ENCODE measurements around the gene RALY. TPM values are rescaled to one million over a fixed set of nuclear protein-coding genes. Genes with fewer than 3 reads are reported as not detected.

RALY gene
- total and polyA plus RNA-seq, 2 donors (not counting 3 experiments of a cell fraction or from before 2014, with no cell fraction given), result 142 to 146 TPM

DNA sequence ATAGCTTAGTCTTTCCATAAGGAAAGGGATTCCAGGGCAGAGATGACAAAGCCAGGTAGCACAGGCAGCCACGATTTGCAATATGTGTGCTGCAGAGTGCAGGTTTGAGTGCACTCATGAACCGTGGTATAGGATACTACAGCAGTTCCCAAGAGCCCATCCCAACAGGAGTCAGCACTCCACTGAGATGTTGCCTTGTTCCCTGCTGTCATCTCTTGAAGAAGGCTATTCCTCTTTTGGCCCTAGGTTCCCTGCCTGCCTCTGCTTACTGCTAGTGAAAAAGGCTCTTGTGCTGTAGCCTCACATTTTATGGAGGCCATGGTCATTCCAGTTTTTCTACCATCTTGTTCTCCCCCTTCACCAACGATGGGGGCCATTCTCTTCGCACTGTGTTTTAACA, 40.2 kb downstream of the RALY start:
- peaks cover 4 to 7% of the 10 kb centered on the region in 2 experiments for H3K36me3 ChIP-seq (ENCODE audit: control insufficient read depth in 2 of 2, extremely low read depth in 1 of 2, insufficient read depth in 2 of 2, low read length in 2 of 2)
- ChIA-PET POLR2A (no interaction called here), CTCF (interaction anchor here (1.0 kb wide), 1 partner anchor 12 kb away, joined by 6 read pairs; no protein-coding TSS in a partner anchor)
- no peaks in the 10 kb centered on the region for H3K27me3 ChIP-seq (ENCODE audit: control insufficient read depth in 2 of 2, insufficient read depth in 2 of 2, low read length in 2 of 2)
- FAIRE-seq, result no peak
- peaks cover 62% of the 10 kb centered on the region for H3K79me2 ChIP-seq (ENCODE audit: control insufficient read depth, insufficient read depth, low read length)
- H3K27ac ChIP-seq (ENCODE audit: insufficient read depth, low read depth, low read length), result no peak overlapping the region
- dilution Hi-C loops (cut with MboI; ENCODE audit: extremely low pct_ligation_motif_present, low sequenced_read_pairs) (no loop called here), intact Hi-C loops (cut with micrococcal nuclease) (no loop called here)
- H3K4me1 ChIP-seq (ENCODE audit: control insufficient read depth, extremely low read depth, insufficient read depth, low read length), result no peaks in the 10 kb centered on the region
- H2AFZ ChIP-seq (ENCODE audit: low read depth, low read length), result no peak overlapping the region
- no peak overlapping the region for H3K9ac ChIP-seq (replicated peaks; ENCODE audit: extremely low read depth, insufficient read depth, low read length)
- H3K4me3 ChIP-seq (replicated peaks in 1 of 3; ENCODE audit: insufficient read depth in 1 of 3, low read depth in 1 of 3, low read length in 3 of 3), result no peak overlapping the region
- H4K20me1 ChIP-seq (replicated peaks; ENCODE audit: control insufficient read depth, extremely low read depth, insufficient read depth, low read length), result peaks cover 12% of the 10 kb centered on the region
- no peak overlapping the region for H3K4me2 ChIP-seq (ENCODE audit: insufficient read depth, low read length)
- no peak for DNase-seq (ENCODE audit: low read depth, low spot score)
- no TSS peak for BruUV-seq (replicated peaks)
- no peaks in the 10 kb centered on the region for H3K9me3 ChIP-seq (replicated peaks; ENCODE audit: control insufficient read depth, insufficient read depth, low read length)
- H3K9me1 ChIP-seq (replicated peaks; ENCODE audit: control insufficient read depth, extremely low read depth, insufficient read depth, low read length), result no peaks in the 10 kb centered on the region
- TF ChIP-seq FOS (IDR thresholded peaks at IDR 0.05; ENCODE audit: borderline replicate concordance, insufficient read depth, low read length) (no peak), GATA2 (IDR thresholded peaks at IDR 0.05; ENCODE audit: insufficient read depth, insufficient read length, low read depth, low read length) (no peak), POLR2A (IDR thresholded peaks at IDR 0.05; ENCODE audit: low read depth, low read length) (no peak), EZH2 (IDR thresholded peaks at IDR 0.05; ENCODE audit: borderline replicate concordance, low read depth, low read length, severe bottlenecking) (no peak), JUN (IDR thresholded peaks at IDR 0.05; ENCODE audit: borderline replicate concordance, insufficient read depth, insufficient read length, low read depth) (no peak), MYC (IDR thresholded peaks at IDR 0.05; ENCODE audit: low read depth, low read length) (no peak), POLR2AphosphoS5 (IDR thresholded peaks at IDR 0.05; ENCODE audit: insufficient read depth, low read depth, low read length) (no peak)
- TF ChIP-seq, protein P1, sequence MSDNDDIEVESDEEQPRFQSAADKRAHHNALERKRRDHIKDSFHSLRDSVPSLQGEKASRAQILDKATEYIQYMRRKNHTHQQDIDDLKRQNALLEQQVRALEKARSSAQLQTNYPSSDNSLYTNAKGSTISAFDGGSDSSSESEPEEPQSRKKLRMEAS (IDR thresholded peaks at IDR 0.05; ENCODE audit: insufficient read depth, insufficient read length), result no peak
- TF ChIP-seq, protein P2, sequence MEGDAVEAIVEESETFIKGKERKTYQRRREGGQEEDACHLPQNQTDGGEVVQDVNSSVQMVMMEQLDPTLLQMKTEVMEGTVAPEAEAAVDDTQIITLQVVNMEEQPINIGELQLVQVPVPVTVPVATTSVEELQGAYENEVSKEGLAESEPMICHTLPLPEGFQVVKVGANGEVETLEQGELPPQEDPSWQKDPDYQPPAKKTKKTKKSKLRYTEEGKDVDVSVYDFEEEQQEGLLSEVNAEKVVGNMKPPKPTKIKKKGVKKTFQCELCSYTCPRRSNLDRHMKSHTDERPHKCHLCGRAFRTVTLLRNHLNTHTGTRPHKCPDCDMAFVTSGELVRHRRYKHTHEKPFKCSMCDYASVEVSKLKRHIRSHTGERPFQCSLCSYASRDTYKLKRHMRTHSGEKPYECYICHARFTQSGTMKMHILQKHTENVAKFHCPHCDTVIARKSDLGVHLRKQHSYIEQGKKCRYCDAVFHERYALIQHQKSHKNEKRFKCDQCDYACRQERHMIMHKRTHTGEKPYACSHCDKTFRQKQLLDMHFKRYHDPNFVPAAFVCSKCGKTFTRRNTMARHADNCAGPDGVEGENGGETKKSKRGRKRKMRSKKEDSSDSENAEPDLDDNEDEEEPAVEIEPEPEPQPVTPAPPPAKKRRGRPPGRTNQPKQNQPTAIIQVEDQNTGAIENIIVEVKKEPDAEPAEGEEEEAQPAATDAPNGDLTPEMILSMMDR (IDR thresholded peaks at IDR 0.05; ENCODE audit: extremely low read depth in 1 of 2, insufficient read depth in 1 of 2, low read depth in 1 of 2, low read length in 2 of 2), result no peak

Data from endothelial cell of umbilical vein (primary cell).